NCI-H2196 treated with DMSO at 0.1 percent for 48 hours (cell line): Measurements from ENCODE around the gene FGD6.
"Not testable (repeated sequence)": the region's sequence is repeated elsewhere in the genome, so short reads cannot be mapped to it uniquely, and the experiment has no call there.

ENCODE experiments used
- DNase-seq: peaks from one replicate; lab custom pipeline; 2025; ENCODE audit not compliant: unreplicated experiment; lab: John Stamatoyannopoulos, UW

FGD6 gene

GRCh38 chr12:95217377-95218149 is at the start of gene FGD6, which contains the start of gene VEZT:
FGD6 (minus strand) TSS chr12:95217467; CDS start chr12:95217240, 227 bp downstream.
VEZT (plus strand) TSS chr12:95217807; CDS start chr12:95217851, 44 bp downstream.
- DNase-seq, result peak; percentile 99

GRCh38 chr12:95266254-95266653 is 49.0 kb upstream of the FGD6 start:
- no peak for DNase-seq

DNA sequence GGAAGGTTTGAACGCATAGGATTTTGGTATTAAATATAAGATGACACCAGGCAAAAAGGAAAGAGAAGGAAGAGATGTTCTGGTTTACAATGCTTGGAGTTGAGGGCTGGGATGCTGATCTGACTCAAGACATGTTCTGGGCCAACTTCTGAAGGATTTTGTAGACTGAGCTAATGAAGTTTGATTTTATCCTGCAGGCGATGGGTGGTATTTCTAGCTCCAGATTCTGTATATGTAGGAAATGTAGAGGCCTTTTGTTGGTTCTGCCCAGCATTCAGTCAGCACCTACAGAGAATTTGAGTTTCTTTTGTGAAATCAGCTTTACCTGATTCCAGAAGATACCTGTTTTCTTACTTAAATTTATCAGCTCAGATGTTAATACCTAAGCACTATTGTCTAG is 48.5 kb upstream of the FGD6 start:
- DNase-seq, result no peak

GRCh38 chr12:95262808-95263207 is 45.5 kb upstream of the FGD6 start:
- peak; percentile 49 for DNase-seq

DNA sequence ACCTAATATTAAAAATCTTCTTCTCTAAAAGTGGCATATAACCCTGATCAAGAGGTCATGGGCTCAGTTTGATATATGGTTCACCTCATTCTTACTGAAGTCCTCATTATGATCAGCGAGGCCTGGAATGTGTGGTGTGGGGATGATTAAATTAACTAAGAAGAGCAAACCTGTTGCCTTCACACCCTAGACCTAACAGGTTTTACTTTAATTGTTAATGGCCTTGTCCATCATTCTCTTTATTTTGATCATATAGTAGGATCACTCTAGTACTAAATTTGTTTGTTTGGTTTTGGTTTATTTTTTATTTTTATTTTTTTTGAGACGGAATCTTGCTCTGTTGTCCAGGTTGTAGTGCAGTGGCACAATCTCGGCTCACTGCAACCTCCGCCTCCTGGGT is 43.8 kb upstream of the FGD6 start:
- DNase-seq, result no peak

DNA sequence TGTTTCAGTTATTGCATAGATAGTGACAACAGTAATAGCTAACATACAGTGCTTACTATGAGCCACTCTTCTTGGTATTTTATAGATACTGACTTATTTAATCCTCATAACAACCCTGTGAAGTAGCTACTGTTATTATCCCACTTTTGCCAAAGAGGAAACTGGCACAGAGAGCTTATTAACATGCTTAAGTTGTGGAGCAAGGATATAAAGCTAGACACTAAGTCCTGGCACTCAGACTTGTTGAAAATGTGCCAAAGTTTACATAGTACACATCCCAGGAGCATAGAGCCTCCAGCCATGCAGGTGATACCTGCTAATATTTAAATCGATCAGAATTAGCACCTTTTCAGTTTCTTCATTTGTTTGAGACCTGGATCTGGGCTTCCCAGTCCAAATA is 42.1 kb upstream of the FGD6 start:
- DNase-seq, result no peak

DNA sequence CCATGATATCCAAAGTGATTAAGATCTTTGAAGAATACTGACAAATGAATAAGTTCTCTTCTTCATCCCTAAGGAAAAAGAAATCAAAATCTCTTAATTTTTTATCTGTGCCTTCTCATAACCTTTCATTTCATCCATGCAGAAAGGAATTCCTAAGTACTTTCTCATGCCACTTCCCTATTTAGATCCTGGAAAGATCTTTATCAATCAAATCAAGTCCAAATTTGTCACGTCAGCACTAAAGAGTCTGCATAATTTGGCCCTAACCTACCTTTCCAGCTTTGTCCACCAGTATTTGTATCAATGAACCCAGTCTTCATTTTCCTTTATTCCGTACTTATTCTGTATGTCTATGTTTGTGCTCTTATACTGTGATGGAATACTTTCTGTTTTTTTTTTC is 41.5 kb upstream of the FGD6 start:
- no peak for DNase-seq

- no peak for DNase-seq
Measured at GRCh38 chr12:95258151-95258550, 40.9 kb upstream of the FGD6 start.

DNA sequence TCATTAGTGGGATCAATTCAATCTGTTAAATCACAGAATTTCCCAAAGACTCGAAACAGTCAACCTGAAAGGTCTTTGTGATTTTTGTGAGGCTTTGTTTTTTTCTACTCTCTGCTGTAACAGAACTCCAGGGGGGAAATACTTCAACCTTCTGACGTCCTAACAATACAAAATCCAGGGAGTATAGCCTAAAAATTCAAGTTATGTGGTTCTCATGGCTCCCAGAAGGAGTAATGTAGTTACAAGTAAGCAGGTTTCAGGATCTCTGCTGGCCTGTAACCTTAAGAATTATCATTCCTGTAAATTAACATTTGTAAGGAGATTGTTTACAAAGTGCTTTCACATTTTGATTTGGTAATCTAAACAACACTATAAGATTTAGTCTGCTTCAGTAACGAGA is 40.3 kb upstream of the FGD6 start:
- no peak for DNase-seq

GRCh38 chr12:95253386-95253785 is 36.1 kb upstream of the FGD6 start:
- no peak for DNase-seq

- no peak for DNase-seq
Measured at GRCh38 chr12:95248604-95249360, 31.5 kb upstream of the FGD6 start.

- no peak for DNase-seq
Measured at GRCh38 chr12:95248095-95248494, 30.8 kb upstream of the FGD6 start.

- DNase-seq, result no peak
Measured at GRCh38 chr12:95244350-95244749, 27.1 kb upstream of the FGD6 start.

DNA sequence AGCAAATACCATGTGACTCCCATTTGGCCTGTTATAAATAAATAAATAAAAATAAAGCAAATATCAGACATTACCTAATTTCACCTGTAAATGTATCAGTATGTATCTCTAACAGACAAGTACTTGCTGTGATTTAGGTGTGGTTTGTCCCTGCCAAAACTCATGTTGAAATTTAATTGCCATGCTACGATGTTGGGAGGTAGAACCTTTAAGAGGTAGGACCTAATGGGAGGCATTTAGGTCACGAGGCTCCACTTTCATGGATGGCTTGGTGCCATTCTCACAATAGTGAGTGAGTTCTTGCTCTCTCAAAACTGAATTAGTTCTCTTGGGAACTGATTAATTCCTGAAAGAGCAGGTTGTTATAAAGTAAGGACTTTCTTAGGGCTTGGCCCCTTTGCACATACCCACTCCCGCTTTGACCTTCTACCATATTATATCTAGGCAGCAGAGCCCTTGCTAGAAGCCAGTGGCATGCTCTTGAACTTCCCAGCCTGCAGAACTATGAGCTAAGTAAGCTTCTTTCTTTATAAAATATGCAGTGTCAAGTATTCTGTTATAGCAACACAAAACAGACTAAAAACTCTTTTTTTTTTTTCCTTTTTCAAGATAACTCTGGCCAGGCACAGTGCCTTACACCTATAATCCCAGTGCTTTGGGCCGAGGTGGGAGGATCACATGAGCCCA is 26.4 kb upstream of the FGD6 start:
- DNase-seq, result no peak

DNA sequence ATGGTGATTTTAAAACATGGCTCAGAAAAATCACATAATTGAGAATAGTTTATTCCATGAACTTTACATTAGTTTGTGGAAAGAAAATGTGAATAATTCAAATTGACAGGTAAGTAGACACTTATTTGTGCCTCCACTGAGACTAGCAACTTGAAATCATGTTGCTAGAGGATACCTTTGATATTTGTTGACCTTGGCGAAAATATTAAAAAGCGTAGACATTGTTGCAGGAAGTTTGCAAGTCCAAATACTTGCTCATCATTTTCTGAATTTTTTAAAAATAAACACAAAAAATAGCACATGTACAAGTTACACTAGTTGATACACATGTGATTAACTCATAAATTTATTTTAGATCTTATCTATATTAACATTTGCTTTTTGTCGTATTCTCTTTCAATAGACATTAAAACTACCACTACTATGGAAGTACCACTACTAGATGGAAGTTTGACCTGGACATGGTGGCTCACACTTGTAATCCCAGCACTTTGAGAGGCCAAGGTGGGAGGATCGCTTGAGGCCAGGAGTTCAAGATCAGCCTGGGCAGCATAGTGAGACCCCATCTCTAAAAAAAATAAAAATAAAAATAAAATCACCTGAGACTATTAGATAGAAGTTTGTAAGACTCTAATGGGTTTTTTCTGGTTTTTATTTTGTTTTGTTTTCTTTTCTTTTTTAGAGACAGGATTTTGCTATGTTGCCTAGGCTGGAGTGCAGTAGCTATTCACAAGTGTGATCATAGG is 24.7 kb upstream of the FGD6 start:
- no peak for DNase-seq

GRCh38 chr12:95241138-95241537 is 23.9 kb upstream of the FGD6 start:
- not testable (repeated sequence) for DNase-seq

- no peak for DNase-seq
Measured at GRCh38 chr12:95240556-95240955, 23.3 kb upstream of the FGD6 start.

DNA sequence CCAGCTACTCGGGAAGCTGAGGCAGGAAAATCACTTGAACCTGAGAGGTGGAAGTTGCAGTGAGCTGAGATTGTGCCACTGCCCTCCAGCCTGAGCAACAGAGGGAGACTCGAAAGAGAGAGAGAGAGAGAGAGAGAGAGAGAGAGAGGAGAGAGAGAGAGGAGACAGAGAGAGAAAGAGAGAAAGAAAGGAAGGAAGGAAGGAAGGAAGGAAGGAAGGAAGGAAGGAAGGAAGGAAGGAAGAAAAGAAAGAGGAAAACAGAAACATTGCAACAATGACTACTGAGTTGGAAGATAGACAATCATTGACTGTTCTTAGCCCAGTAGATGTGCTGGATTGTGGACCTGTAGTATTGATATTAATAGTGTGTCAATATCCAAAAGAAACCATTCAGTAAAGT is 22.6 kb upstream of the FGD6 start:
- not testable (repeated sequence) for DNase-seq

DNA sequence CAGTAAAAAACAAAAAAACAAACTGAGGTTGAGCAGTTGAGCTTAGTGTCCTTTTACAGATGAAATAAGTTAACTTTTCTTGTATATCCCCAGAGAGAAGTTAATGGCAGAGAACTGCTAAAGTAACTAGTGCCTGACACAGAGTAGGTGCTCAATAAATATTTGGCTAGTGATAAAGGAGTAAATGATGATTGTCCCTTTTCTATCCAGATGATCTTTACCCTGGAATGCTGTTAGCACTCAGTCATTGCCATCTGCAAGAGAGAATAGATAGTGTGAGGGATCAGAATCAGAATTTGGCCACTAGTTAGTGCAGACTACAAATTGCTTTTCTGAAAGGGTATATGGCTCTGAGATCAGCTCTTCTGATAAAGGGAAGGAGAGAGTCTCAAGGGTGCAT is 21.9 kb upstream of the FGD6 start:
- DNase-seq, result no peak

GRCh38 chr12:95238150-95238549 is 20.9 kb upstream of the FGD6 start:
- DNase-seq, result no peak

DNA sequence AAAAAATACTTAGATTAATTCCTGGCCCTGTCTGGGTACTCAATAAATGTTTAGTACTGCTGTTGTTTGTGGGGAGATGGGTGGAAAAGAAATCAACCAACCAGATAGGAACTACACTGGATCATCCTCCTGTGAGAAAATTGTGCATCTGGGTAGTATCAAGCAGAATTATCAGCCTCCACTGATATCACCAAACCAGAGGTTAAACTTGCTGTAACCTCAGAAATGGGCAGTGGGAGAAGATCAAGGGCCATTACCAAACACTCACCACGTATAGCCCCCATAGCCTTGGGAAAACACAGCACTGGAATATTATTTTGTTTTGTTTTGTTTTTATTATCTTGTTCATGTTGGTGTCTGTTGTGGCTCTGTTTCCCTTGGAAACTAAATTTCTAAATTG is 20.0 kb upstream of the FGD6 start:
- no peak for DNase-seq
